WERI-Rb-1 (cell line): ENCODE results near the gene KIR3DL1.

Source experiments
- DNase-seq: peaks from one replicate; pipeline ENCODE4 v3.0.0-alpha.2; 2020
- H3K27ac ChIP-seq: fragments of 250-450 bp; sonication (Bioruptor Pico); 2 replicates; pipeline ENCODE4 v1.5.1; 2020; ENCODE audit warnings: mild to moderate bottlenecking, moderate library complexity
- H3K27me3 ChIP-seq: fragments of 250-450 bp; sonication (Bioruptor Pico); 2 replicates; pipeline ENCODE4 v1.5.1; 2021; ENCODE audit warnings: mild to moderate bottlenecking, low read depth, moderate library complexity; ENCODE audit not compliant: insufficient read depth, severe bottlenecking
- H3K36me3 ChIP-seq: fragments of 250-450 bp; sonication (Bioruptor Pico); 2 replicates; pipeline ENCODE4 v1.5.1; 2020; ENCODE audit warnings: mild to moderate bottlenecking, moderate library complexity
- H3K4me3 ChIP-seq: 2 replicates; pipeline ENCODE4 v1.5.1; 2011; ENCODE audit warnings: low read depth, mild to moderate bottlenecking, control low read depth, low read length
- H3K9me3 ChIP-seq: fragments of 250-450 bp; sonication (Bioruptor Pico); 2 replicates; pipeline ENCODE4 v1.5.1; 2021; ENCODE audit warnings: mild to moderate bottlenecking, moderate library complexity; ENCODE audit not compliant: severe bottlenecking
- CTCF ChIP-seq: IDR thresholded peaks from 2 replicates; pipeline ENCODE4 v1.5.1; 2011; ENCODE audit warnings: low read depth, mild to moderate bottlenecking, control low read depth, inconsistent platforms, low read length

The KIR3DL1 gene

DNA sequence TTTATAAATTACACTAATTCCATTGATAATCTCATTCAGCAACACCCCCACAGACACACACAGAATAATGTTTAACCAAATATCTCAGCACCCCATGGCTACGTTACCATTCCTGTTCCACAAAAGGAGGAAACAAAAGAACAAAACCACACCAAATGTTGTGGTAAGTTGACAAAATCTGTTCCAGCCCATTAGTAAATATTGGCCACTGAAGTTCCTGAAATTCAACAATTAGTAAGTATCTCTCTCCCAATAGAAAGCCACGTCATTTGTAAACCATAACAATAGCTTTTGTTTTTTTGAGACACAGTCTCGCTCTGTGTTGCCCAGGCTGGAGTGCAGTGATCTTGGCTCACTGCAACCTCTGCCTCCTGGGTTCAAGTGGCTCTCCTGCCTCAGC is 55.4 kb downstream of the KIR3DL1 start:
- Histone ChIP-seq H3K27ac (no peak overlapping the region), H3K9me3 (no peaks in the 10 kb centered on the region), H3K36me3 (no peaks in the 10 kb centered on the region), H3K4me3 (no peak overlapping the region), H3K27me3 (peaks cover 79% of the 10 kb centered on the region)
- TF ChIP-seq CTCF: no peak
- DNase-seq: no peak

GRCh38 chr19:54873990-54874389 is 57.7 kb downstream of the KIR3DL1 start, which contains the start of gene FCAR:
Gene FCAR (plus strand): TSS chr19:54874235. CDS start chr19:54874290, 55 bp downstream.
- DNase-seq: no peak
- no peak within 1 kb of the TSS for H3K4me3 ChIP-seq
- peaks cover 83% of the 10 kb centered on the region for H3K27me3 ChIP-seq
- H3K9me3 ChIP-seq: no peaks in the 10 kb centered on the region
- no peak for TF ChIP-seq CTCF
- H3K36me3 ChIP-seq: no peaks in the 10 kb centered on the region
- H3K27ac ChIP-seq: no peak within 1 kb of the TSS

GRCh38 chr19:54875506-54875905 is 59.2 kb downstream of the KIR3DL1 start:
- TF ChIP-seq CTCF: no peak
- no peak overlapping the region for H3K4me3 ChIP-seq
- no peaks in the 10 kb centered on the region for H3K36me3 ChIP-seq
- H3K27ac ChIP-seq: no peak overlapping the region
- no peaks in the 10 kb centered on the region for H3K9me3 ChIP-seq
- no peak for DNase-seq
- peaks cover 91% of the 10 kb centered on the region for H3K27me3 ChIP-seq

GRCh38 chr19:54877471-54877870 is 61.2 kb downstream of the KIR3DL1 start:
- peaks cover 87% of the 10 kb centered on the region for H3K27me3 ChIP-seq
- TF ChIP-seq CTCF: no peak
- no peak overlapping the region for H3K27ac ChIP-seq
- H3K4me3 ChIP-seq: no peak overlapping the region
- H3K36me3 ChIP-seq: no peaks in the 10 kb centered on the region
- no peak for DNase-seq
- H3K9me3 ChIP-seq: no peaks in the 10 kb centered on the region
